HG03558 (cell line): Measurements from ENCODE around the gene LCN1.

Experiments
- ATAC-seq: cut with Tn5 transposase; IDR thresholded peaks from one replicate; pipeline ENCODE4 v1.9.1; 2021; ENCODE audit warnings: moderate number of reproducible peaks; ENCODE audit not compliant: unreplicated experiment; ENCODE audit errors: extremely low read depth

LCN1 gene

GRCh38 chr9:135488013-135488330 is 33.3 kb upstream of the LCN1 start:
- ATAC-seq, result no peak

DNA sequence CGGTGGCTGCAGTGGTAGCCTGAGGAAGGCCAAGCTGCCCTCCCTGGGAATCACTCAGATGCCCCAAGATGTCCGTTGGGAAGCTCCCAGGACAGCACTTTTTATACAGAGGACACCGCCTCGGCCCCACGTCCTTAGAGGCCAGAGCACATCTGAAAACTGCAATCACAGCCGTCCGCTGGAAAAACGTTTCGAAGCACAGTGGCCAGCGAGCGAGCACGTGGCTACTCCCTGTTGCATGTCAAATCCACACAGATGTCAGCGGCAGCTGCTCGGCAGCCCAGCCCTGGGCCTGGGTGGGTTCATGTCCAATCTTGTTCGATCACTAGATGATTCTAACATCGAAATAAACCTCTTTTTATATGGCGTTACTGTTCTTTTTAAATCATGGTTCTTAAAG is 32.7 kb upstream of the LCN1 start:
- no peak for ATAC-seq

DNA sequence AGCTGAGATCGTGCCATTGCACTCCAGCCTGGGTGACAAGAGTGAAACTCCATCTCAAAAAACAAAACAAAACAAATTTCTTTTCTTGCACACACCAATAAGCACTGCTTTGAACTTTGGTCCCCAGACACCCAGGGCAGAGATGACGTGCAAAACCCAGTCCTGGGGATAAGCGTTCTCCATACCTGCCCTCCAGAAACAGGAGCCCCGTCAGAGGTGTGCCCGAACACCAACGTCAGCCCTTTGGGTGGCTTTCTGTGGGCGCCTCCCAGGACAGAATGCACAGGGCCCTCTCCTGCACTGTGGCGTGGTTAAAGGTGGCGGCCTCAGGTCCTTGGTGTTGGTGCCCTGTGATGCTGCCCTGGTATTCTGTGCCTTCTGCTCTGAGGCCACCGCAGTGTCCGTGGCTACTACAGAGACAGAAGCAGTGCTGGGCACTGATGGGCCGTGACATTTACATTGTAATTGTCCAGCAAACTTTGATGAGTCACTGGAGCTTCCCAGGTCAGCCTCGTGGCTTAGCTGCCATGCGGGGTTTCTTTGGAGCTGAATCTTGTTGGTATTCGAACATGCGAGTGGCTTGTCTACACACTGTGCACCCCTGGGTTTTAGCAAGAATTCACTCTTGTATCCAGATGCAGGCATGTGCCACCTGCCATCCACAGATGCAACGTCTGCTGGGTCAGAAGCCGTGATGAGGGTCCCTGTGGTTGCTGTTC is 31.9 kb upstream of the LCN1 start:
- no peak for ATAC-seq

GRCh38 chr9:135490166-135490870 is 30.9 kb upstream of the LCN1 start:
- no peak for ATAC-seq

GRCh38 chr9:135490980-135491464 is 30.2 kb upstream of the LCN1 start:
- no peak for ATAC-seq

- no peak for ATAC-seq
Observed at GRCh38 chr9:135491764-135492163, 29.5 kb upstream of the LCN1 start.

GRCh38 chr9:135492886-135493669 is 28.2 kb upstream of the LCN1 start:
- ATAC-seq, result no peak

DNA sequence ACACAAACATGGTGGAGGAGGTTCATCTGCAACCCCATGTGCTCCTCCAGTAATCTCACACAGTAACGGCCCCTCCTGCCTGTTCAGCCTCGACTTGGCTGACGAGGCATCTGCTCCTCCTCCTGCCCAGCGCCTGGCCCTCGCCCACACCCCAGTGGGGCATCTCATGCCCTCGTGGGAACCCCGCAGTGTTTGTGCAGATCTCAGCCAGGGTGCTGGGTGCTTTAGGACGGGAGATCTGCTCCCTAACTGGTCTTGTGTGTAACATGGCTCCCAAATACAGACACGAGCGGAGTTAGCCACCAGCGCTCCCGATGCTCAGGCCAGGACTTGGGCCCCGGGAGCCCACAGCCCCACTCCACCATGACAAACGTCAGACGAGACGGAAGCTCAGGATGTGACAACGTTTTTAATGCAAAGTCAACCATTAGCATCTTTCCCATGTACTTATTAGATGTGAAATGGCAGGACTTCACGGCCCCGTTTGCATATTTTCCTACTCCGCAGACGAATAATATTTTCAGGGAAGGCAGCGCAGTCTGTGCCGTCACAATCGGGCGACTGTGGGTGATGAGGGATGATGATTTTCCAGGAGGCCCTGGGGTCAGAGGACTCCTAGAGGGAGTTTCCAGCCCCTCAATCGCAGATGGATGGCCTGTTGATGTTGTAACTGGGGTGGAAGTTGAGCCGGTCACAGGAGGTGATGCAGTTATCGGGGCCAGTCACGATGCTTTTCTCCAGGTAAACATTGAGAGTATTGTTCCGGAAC is 26.3 kb upstream of the LCN1 start:
- no peak for ATAC-seq

GRCh38 chr9:135498381-135499126 is 22.7 kb upstream of the LCN1 start:
- no peak for ATAC-seq

- no peak for ATAC-seq
Observed at GRCh38 chr9:135499326-135500070, 21.7 kb upstream of the LCN1 start.

DNA sequence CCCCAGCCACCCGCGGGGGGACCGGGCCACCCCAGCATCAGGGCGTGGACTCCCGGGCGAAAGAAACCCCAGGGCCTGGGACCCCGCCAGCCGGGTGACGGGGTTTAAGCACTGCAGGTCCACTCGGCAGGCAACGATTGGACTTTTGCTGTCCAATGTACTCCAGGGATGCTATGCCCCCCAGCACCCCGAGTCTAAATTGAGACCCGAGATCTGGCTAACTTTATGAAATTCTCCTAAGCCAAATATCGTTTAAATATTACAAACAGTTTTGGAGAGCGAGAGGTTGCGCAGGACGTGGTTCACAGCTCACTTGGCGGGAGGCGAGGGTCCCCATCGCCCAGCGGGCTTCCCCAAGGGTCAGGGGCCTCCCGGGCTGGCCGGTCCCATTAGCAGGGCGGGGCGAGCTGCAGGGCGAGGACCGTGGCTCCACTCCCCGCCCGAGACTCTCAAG is 21.1 kb upstream of the LCN1 start:
- ATAC-seq, result no peak

DNA sequence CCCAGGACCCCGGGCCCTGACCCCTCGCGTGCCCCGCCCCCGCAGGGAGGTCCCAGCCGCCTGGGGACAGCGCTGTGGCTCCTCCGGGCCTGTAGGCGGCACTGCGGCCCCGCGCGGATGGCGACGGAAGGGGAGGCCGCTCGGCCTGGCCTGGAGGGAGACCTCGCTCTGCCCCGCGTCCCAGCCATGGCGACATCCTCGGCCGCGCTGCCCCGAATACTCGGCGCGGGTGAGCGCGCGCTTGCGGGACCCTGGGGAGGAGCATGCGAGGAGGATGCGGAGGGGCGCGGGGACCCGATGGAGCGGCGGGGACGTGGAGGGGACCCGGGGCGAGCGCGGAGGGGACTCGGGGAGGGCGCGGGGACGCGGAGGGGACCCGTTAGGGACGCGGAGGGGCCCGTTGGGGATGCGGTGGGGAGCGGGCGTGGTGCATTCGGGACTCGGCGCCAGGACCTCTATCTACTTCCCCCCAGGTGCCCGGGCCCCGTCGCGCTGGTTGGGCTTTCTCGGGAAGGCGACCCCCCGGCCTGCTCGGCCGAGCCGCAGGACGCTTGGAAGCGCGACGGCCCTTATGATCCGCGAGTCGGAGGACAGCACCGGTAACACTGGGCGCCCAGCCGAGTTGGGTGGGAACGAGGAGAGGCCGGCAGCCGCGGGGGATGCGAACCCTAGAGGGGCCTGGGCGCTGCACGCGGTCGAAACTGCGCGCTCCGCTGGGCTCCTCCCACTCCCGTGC is 20.5 kb upstream of the LCN1 start, which contains the start of gene MRPS2:
TSS of gene MRPS2 (plus strand) at position 158 of the 736 bp plus-strand sequence. CDS start at position 187, 29 bp downstream.
- peak; percentile 57 for ATAC-seq

DNA sequence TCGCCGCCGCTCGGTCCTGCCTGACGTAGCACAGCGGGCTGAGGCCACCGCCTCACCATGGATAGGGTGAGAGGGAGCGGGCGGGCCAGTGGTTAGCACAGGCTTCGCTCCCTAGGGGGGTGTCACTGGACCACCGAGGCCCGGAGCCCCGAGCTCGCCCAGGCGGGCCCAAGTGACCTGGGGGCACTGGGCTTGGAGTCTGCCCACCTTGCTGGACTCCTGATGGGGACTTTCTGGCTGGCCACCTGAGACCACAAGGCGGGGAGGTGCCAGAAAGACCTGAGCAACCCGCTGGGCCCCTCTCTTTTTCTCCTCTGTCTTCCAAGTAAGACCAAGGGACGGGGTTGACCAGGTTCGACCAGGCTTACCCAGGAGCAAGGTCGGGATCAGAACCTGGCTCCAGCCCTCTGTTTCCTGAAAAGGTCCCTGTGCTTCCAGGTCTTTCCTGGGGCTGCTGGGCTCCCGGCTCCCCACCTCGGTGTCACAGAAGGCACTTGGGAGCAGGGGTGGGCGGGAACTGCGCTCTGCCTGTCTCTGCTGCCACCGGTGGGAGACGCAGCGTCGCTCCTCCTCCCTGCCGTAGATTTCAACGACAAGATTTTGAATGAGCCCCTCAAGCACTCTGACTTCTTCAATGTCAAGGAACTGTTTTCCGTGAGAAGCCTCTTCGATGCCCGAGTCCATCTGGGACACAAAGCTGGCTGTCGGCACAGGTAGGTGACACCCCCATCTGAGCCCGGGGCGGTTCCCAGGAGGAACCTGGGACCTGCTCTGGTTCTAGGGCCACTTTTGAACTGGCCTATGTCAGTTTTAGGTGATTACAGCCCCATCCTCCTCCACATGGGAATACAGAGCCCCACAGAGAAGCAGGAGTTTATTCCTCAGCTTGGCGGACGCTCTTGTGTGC is 19.7 kb upstream of the LCN1 start:
- no peak for ATAC-seq

DNA sequence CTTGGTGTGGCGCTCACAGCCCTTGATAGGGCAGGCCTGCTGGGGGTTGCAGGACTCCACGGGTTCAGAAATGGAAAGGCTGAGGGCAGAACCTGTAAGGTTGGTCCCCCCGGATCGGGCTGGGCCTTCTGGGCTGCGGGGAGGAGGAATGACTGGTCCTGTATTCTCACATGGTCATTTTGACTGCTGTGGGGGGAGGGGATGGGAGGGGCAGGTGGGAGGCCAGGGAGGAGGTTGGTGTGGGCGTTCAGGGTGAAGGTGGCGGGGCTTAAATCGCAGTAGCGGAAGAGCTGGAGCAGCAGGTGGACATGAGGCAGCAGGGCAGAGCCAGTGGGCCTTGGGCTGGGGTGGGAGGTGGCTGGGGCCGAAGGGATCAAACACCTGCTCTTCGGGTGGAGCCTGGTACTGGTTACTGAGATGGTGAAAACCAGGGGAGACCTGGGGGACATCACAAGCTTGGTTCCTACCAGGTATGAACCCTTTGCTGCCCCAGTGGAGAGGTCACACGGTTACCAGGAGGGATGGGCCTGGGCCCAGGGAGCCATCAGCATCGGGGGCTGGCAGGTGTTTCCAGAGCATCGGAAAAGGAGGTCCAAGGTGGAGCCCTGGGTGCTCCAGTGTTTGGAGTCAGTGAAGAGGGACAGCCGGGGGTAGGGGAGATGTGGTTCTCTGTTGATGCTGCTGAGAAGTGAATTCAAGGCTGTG is 18.9 kb upstream of the LCN1 start:
- ATAC-seq, result no peak

DNA sequence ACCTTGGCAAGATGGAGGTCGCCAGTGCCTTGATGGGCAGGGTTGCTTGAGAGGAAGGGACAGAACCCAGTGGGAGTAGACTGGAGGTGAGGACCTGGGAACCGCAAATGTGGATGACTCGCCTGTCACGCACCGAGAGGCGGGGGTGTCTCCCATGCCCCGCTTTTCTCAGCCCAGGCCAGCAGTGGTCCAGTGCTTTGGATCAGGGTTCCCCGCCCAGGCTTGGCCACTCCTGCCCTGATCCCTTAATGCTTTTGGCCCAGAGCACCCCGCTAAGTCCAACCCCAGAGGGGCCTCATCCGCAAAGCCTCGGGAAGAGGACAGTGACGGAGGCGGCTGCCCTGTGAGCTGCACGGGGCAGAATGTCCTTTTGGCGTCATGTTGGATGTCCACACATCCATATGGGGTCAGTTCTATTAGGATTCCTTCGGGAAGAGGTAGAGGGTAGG is 18.3 kb upstream of the LCN1 start:
- ATAC-seq, result no peak
